K562 (cell line): ENCODE data around the gene GPD2. TPM values are rescaled to one million over a fixed set of nuclear protein-coding genes. Genes with fewer than 3 reads are reported as not detected.

Experiments
- ARNT ChIP-seq, 2 experiments: fragments of 450-650 bp; IDR thresholded peaks; 2 replicates each; pipeline ENCODE4 v1.6.1; 2016; ENCODE audit warnings: mild to moderate bottlenecking in 1 of 2
- BRCA1 ChIP-seq, 2 experiments: fragments of 450-650 bp in 1 of 2; sonication (generic) in 1 of 2; formaldehyde crosslinking in 1 of 2; IDR thresholded peaks; 2 replicates each; pipeline versions ENCODE4 v1.5.0 to v1.6.1; 2017 to 2020; ENCODE audit warnings: mild to moderate bottlenecking in 1 of 2, missing genetic modification reagents in 1 of 2
- CBX1 ChIP-seq: sonication (generic); IDR thresholded peaks from 2 replicates; pipeline ENCODE4 v1.6.1; 2016; ENCODE audit warnings: antibody characterized with exemption, low read depth, mild to moderate bottlenecking
- E4F1 ChIP-seq: fragments of 250-450 bp; sonication (Bioruptor Pico); IDR thresholded peaks from 2 replicates; pipeline ENCODE4 v1.5.0; 2021; ENCODE audit warnings: mild to moderate bottlenecking, borderline replicate concordance
- EP400 ChIP-seq: fragments of 450-650 bp; IDR thresholded peaks from 2 replicates; pipeline ENCODE4 v1.6.1; 2017; ENCODE audit warnings: antibody characterized with exemption, mild to moderate bottlenecking, moderate library complexity
- FOXK2 ChIP-seq, 2 experiments: fragments of 450-650 bp; IDR thresholded peaks in 1 of 2; conservative IDR thresholded peaks in 1 of 2; 2 replicates each; pipeline ENCODE4 v1.6.1; 2016; ENCODE audit warnings: low read depth in 2 of 2, mild to moderate bottlenecking in 1 of 2
- HDAC2 ChIP-seq: fragments of 450-650 bp; IDR thresholded peaks from 2 replicates; pipeline ENCODE4 v1.6.1; 2016; ENCODE audit warnings: mild to moderate bottlenecking
- HMG20B ChIP-seq: fragments of 250-450 bp; sonication (Bioruptor Pico); IDR thresholded peaks from 2 replicates; pipeline ENCODE4 v1.5.0; 2021; ENCODE audit warnings: mild to moderate bottlenecking
- MAFK ChIP-seq: IDR thresholded peaks from 2 replicates; pipeline ENCODE4 v1.6.1; 2011; ENCODE audit warnings: low read length, improper control_type of control experiment
- MCM7 ChIP-seq, 2 experiments: fragments of 450-650 bp; IDR thresholded peaks; 2 replicates each; pipeline ENCODE4 v1.6.1; 2016 to 2018
- MEF2D ChIP-seq: conservative IDR thresholded peaks from 2 replicates; pipeline ENCODE4 v1.6.1; 2016; ENCODE audit warnings: low read depth, missing genetic modification characterization, missing compliant biosample characterization
- NR4A1 ChIP-seq, 2 experiments: fragments of 250-450 bp in 1 of 2; fragments of 450-650 bp in 1 of 2; sonication (Bioruptor Pico) in 1 of 2; IDR thresholded peaks; 2 replicates each; pipeline versions ENCODE4 v1.4.0 to v1.6.1; 2016 to 2020; ENCODE audit warnings: mild to moderate bottlenecking in 2 of 2, missing compliant biosample characterization in 1 of 2, missing genetic modification characterization in 1 of 2, moderate library complexity in 1 of 2
- SPI1 ChIP-seq: IDR thresholded peaks from 2 replicates; pipeline ENCODE4 v1.6.1; 2011; ENCODE audit warnings: low read depth, low read length, control low read depth, borderline replicate concordance
- TAF15 ChIP-seq: fragments of 200-400 bp; formaldehyde crosslinking; IDR thresholded peaks from 2 replicates; pipeline ENCODE4 v1.6.1; 2017; ENCODE audit warnings: mild to moderate bottlenecking, low read depth, low read length, moderate library complexity
- TCFL5 ChIP-seq: fragments of 250-450 bp; sonication (Bioruptor Pico); conservative IDR thresholded peaks from 2 replicates; pipeline ENCODE4 v1.6.1; 2021; ENCODE audit warnings: mild to moderate bottlenecking, moderate library complexity, matching md5 sums
- ZFP1 ChIP-seq: fragments of 450-650 bp; formaldehyde crosslinking; IDR thresholded peaks from 2 replicates; pipeline ENCODE4 v1.4.0; 2020; ENCODE audit warnings: mild to moderate bottlenecking, mixed read lengths
- ZNF175 ChIP-seq: fragments of 200-800 bp; sonication (Bioruptor generic); IDR thresholded peaks from 2 replicates; pipeline ENCODE4 v1.6.1; 2016; ENCODE audit warnings: low read depth, mild to moderate bottlenecking, missing genetic modification characterization, missing compliant biosample characterization
- ZNF318 ChIP-seq, 2 experiments: fragments of 450-650 bp; IDR thresholded peaks; 2 replicates each; pipeline ENCODE4 v1.6.1; 2016; ENCODE audit warnings: mild to moderate bottlenecking in 2 of 2, borderline replicate concordance in 1 of 2, low read depth in 1 of 2, moderate library complexity in 1 of 2
- polyA plus RNA-seq, 8 experiments: library from polyadenylated mRNA; depleted of rRNA in 4 of 8; stranded (reverse) in 5 of 8; unstranded in 3 of 8; fragments of >200 nt; fragmentation: Nextera tagmentation in 2 of 8; fragmentation: Illumina TruSeq in 1 of 8; extraction: Ambion mirVana in 2 of 8; extraction: Trizol in 1 of 8; gene quantifications; 2 replicates each; pipeline versions ENCODE4 v1.2.1 to v1.2.3, GENCODE V29; 2011 to 2014; ENCODE audit warnings: inconsistent platforms in 1 of 8, missing spikeins in 1 of 8
- total RNA-seq, 7 experiments: library from RNA; depleted of rRNA in 6 of 7; stranded (reverse); fragments of >200 nt in 6 of 7; fragmentation: Illumina TruSeq in 2 of 7; extraction: Trizol in 2 of 7; gene quantifications; 2 replicates each; pipeline versions ENCODE4 v1.2.1 to v1.2.3, GENCODE V29; 2011 to 2021; ENCODE audit warnings: low replicate concordance in 1 of 7

Gene GPD2
- total and polyA plus RNA-seq, 9 of the 15 experiments (the other 6 are each of a cell fraction or from before 2014, with no cell fraction given): 5.2 to 39.2 (median 19.0) TPM

- TF ChIP-seq BRCA1 (IDR thresholded peaks at IDR 0.05) (no peak), BRCA1 (CRISPR knock-in tag; IDR thresholded peaks at IDR 0.05) (no peak), E4F1 (no peak), ZNF175 (CRISPR knock-in tag) (no peak), EP400 (peak; percentile 47; the same call in 1 of the 2 replicates), ZFP1 (CRISPR knock-in tag) (no peak), TAF15 (no peak), TCFL5 (CRISPR knock-in tag) (no peak), CBX1 (no peak), ZNF318 (IDR thresholded peaks at IDR 0.05; ENCODE audit: borderline replicate concordance in 1 of 2, low read depth in 1 of 2) (no peak), ARNT (IDR thresholded peaks at IDR 0.05) (no peak), MAFK (peak; percentile 96), SPI1 (0 out of 2 replicates have a peak, but pooled peaks have one; percentile 17), MCM7 (IDR thresholded peaks at IDR 0.05) (no peak), NR4A1 (CRISPR knock-in tag; IDR thresholded peaks at IDR 0.05) (no peak), NR4A1 (tag; IDR thresholded peaks at IDR 0.05) (no peak), FOXK2 (conservative IDR thresholded peaks at IDR 0.05 in 1 of 2, IDR thresholded peaks at IDR 0.05 in 1 of 2; ENCODE audit: low read depth in 2 of 2) (peak; percentile 66 to 79; a peak in 3 of 4 replicates), HDAC2 (peak; percentile 50; the same call in 1 of the 2 replicates), MEF2D (no peak), HMG20B (no peak)
Measured at GRCh38 chr2:156430980-156431358, 5.2 kb upstream of the GPD2 start (continued).
